IPS-18a (cell line): ENCODE data around the gene PGA5.

Experiments used
- H3K27ac ChIP-seq: one replicate; pipeline ENCODE4 v1.5.1; 2013; ENCODE audit warnings: low read length
- H3K27me3 ChIP-seq: one replicate; pipeline ENCODE4 v1.6.1; 2013; ENCODE audit warnings: mild to moderate bottlenecking, low read length; ENCODE audit not compliant: control insufficient read depth, insufficient read depth
- H3K36me3 ChIP-seq: one replicate; pipeline ENCODE4 v1.6.1; 2013; ENCODE audit warnings: low read depth, low read length; ENCODE audit not compliant: control insufficient read depth
- H3K4me1 ChIP-seq: one replicate; pipeline ENCODE4 v1.6.1; 2013; ENCODE audit warnings: low read depth, low read length; ENCODE audit not compliant: control insufficient read depth
- H3K4me3 ChIP-seq: one replicate; pipeline ENCODE4 v1.5.1; 2013; ENCODE audit warnings: low read length
- H3K9ac ChIP-seq: one replicate; pipeline ENCODE4 v1.6.1; 2013; ENCODE audit warnings: mild to moderate bottlenecking, low read length, moderate library complexity
- H3K9me3 ChIP-seq: one replicate; pipeline ENCODE4 v1.6.1; 2013; ENCODE audit warnings: low read depth, low read length; ENCODE audit not compliant: control insufficient read depth

Gene PGA5

GRCh38 chr11:61256710-61257482 is 15.9 kb downstream of the PGA5 start:
- Histone ChIP-seq H3K9me3 (no peaks in the 10 kb centered on the region), H3K4me3 (no peak overlapping the region), H3K4me1 (no peaks in the 10 kb centered on the region), H3K27ac (no peak overlapping the region), H3K27me3 (no peaks in the 10 kb centered on the region), H3K36me3 (no peaks in the 10 kb centered on the region), H3K9ac (no peak overlapping the region)

- no peak overlapping the region for H3K27ac ChIP-seq
- H3K4me3 ChIP-seq: no peak overlapping the region
- H3K9me3 ChIP-seq: no peaks in the 10 kb centered on the region
- no peaks in the 10 kb centered on the region for H3K4me1 ChIP-seq
- no peak overlapping the region for H3K9ac ChIP-seq
- no peaks in the 10 kb centered on the region for H3K27me3 ChIP-seq
- H3K36me3 ChIP-seq: no peaks in the 10 kb centered on the region
Measured at GRCh38 chr11:61258546-61258945, 17.6 kb downstream of the PGA5 start.

GRCh38 chr11:61259363-61259762 is 18.4 kb downstream of the PGA5 start:
- H3K36me3 ChIP-seq: no peaks in the 10 kb centered on the region
- no peak overlapping the region for H3K9ac ChIP-seq
- no peak overlapping the region for H3K4me3 ChIP-seq
- H3K27ac ChIP-seq: no peak overlapping the region
- H3K27me3 ChIP-seq: no peaks in the 10 kb centered on the region
- no peaks in the 10 kb centered on the region for H3K9me3 ChIP-seq
- H3K4me1 ChIP-seq: no peaks in the 10 kb centered on the region

GRCh38 chr11:61264371-61264770 is 23.4 kb downstream of the PGA5 start:
- H3K27me3 ChIP-seq: no peaks in the 10 kb centered on the region
- H3K9ac ChIP-seq: no peak overlapping the region
- no peak overlapping the region for H3K4me3 ChIP-seq
- no peaks in the 10 kb centered on the region for H3K36me3 ChIP-seq
- H3K9me3 ChIP-seq: no peaks in the 10 kb centered on the region
- H3K27ac ChIP-seq: no peak overlapping the region
- H3K4me1 ChIP-seq: no peaks in the 10 kb centered on the region

DNA sequence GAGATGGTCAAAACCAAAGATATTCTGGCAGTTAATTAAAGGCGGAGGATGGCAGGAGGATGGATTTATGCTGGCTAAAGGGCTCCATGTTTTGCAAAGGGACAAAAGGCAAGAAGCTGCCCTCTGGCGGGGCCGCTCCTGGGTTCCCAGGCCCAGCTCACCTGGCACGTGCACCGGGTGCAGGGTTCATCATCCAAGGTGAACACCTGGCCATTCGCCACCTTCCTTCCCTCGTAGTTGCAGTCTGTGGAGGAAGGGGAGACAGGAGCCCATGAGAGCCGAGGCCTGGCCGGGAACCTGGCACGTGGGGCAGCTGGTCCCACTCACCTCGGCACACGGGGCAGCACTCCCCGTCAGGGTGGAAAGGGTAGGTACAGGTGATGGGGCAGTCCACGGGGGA is 23.8 kb downstream of the PGA5 start:
- Histone ChIP-seq H3K9ac (no peak overlapping the region), H3K36me3 (no peaks in the 10 kb centered on the region), H3K27ac (no peak overlapping the region), H3K4me1 (no peaks in the 10 kb centered on the region), H3K27me3 (no peaks in the 10 kb centered on the region), H3K9me3 (no peaks in the 10 kb centered on the region), H3K4me3 (no peak overlapping the region)

DNA sequence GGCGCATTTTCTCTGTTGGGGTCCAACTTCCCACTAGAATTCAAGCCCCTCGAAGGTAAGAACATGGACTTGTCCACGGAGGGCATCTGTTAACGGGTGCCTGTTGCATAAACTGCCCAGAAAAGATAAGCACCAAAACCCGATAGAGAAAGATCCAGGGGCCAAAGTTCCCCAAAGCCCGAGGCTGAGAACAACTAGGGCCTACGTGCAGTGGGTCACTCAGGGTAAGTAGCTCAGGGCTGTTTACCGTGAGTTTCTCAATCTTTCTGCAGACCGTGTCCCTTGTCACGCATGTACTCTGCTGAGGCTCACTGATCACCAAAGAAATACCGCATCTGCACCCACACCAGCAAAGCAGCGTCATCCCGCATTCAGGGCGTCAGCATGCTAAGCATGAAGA is 24.4 kb downstream of the PGA5 start:
- Histone ChIP-seq H3K27me3 (no peaks in the 10 kb centered on the region), H3K27ac (no peak overlapping the region), H3K4me3 (no peak overlapping the region), H3K4me1 (no peaks in the 10 kb centered on the region), H3K36me3 (no peaks in the 10 kb centered on the region), H3K9ac (no peak overlapping the region), H3K9me3 (no peaks in the 10 kb centered on the region)

GRCh38 chr11:61266602-61267001 is 25.6 kb downstream of the PGA5 start:
- H3K4me3 ChIP-seq: no peak overlapping the region
- H3K4me1 ChIP-seq: no peaks in the 10 kb centered on the region
- H3K9me3 ChIP-seq: no peaks in the 10 kb centered on the region
- H3K36me3 ChIP-seq: no peaks in the 10 kb centered on the region
- H3K9ac ChIP-seq: no peak overlapping the region
- H3K27me3 ChIP-seq: no peaks in the 10 kb centered on the region
- no peak overlapping the region for H3K27ac ChIP-seq

- no peaks in the 10 kb centered on the region for H3K36me3 ChIP-seq
- H3K4me3 ChIP-seq: no peak overlapping the region
- H3K27me3 ChIP-seq: no peaks in the 10 kb centered on the region
- H3K9ac ChIP-seq: no peak overlapping the region
- no peaks in the 10 kb centered on the region for H3K9me3 ChIP-seq
- no peak overlapping the region for H3K27ac ChIP-seq
- H3K4me1 ChIP-seq: no peaks in the 10 kb centered on the region
Measured at GRCh38 chr11:61267437-61267841, 26.5 kb downstream of the PGA5 start.

- H3K9ac ChIP-seq: no peak overlapping the region
- no peaks in the 10 kb centered on the region for H3K36me3 ChIP-seq
Measured at GRCh38 chr11:61268588-61269250, 27.7 kb downstream of the PGA5 start.

DNA sequence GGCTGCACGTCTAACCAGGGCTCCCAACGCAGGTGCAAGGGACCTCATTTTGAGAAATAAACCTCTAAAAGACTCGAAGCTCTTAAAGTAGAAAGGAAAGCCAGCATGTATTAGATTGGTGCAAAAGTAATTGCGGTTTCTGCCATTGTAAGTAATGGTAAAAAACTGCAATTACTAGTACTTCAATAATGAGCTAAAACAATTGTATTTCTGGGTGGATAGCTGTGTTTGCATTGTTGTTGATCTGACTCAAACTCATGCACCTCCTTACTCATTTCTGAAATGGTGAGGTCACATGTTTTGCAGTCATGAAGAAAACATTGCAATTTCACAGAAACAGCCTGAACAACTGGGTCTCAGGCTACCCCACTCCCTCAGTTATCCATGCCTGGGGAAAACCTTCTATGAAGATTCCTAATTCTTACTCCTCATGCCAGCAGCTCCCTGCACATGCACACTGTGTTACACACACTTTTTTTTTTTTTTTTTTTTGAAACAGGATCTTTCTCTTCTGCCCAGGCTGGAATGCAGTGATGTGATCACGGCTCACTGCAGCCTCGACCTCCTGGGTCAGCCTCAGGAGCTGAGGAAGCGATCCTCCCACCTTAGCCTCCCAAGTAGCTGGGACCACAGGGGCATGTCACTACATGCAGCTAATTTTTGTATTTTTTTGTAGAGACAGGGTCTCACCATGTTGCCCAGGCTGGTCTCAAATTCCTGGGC is 29.5 kb downstream of the PGA5 start:
- Histone ChIP-seq H3K27me3 (no peaks in the 10 kb centered on the region), H3K9ac (no peak overlapping the region), H3K4me3 (no peak overlapping the region), H3K4me1 (no peaks in the 10 kb centered on the region), H3K27ac (no peak overlapping the region), H3K36me3 (no peaks in the 10 kb centered on the region), H3K9me3 (no peaks in the 10 kb centered on the region)

More at GRCh38 chr11:61268588-61269250, 27.7 kb downstream of the PGA5 start:
- H3K4me3 ChIP-seq: no peak overlapping the region
- no peaks in the 10 kb centered on the region for H3K9me3 ChIP-seq
- no peaks in the 10 kb centered on the region for H3K27me3 ChIP-seq
- H3K4me1 ChIP-seq: no peaks in the 10 kb centered on the region
- H3K27ac ChIP-seq: no peak overlapping the region

DNA sequence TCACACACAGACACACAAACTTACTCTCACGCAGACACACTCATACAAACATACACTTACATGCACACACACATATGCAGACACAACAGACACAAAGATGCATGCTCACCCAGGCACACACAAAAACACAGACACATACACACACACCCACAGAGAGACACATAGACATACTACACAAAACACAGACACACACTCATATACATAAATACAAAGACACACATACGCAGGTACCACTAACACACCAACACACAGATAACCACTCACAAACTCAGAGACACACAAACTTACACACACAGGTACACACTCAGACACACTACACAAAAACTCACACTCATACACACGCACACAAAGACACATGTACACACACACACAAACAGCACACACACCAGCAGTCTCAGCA is 31.8 kb downstream of the PGA5 start:
- H3K27ac ChIP-seq: no peak overlapping the region
- H3K9ac ChIP-seq: no peak overlapping the region
- H3K36me3 ChIP-seq: no peaks in the 10 kb centered on the region
- H3K4me3 ChIP-seq: no peak overlapping the region
- H3K9me3 ChIP-seq: no peaks in the 10 kb centered on the region
- no peaks in the 10 kb centered on the region for H3K4me1 ChIP-seq
- no peaks in the 10 kb centered on the region for H3K27me3 ChIP-seq
